CD4-positive, alpha-beta T cell treated with Interleukin-12 subunit alpha and Interleukin-12 subunit beta, for 1 hour (primary cell): ENCODE measurements around the gene MRPL44.
"Not testable (repeated sequence)": the region's sequence is repeated elsewhere in the genome, so short reads cannot be mapped to it uniquely, and the experiment has no call there.

Experiments
- DNase-seq: peaks from one replicate; pipeline ENCODE4 v3.0.0-alpha.2; 2020

MRPL44 gene

DNA sequence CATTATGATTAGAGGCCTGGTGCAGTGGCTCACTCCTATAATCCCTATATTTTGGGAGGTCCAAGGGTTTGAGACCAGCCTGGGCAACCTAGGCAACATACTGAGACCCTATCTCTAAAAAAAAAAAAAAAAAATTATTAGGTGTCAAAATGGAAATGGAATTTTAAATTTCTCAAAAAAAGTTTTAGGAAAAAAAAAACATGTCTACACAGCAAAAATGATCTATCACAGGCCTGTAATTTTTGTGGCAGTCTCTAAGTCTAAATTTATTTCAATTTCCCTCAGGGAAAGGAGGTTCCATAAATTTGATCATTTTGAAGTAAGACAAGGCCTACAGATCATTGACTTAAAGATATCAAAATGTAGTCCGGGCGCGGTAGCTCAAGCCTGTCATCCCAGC lies 16.3 kb downstream of the MRPL44 start:
- DNase-seq = no peak

DNA sequence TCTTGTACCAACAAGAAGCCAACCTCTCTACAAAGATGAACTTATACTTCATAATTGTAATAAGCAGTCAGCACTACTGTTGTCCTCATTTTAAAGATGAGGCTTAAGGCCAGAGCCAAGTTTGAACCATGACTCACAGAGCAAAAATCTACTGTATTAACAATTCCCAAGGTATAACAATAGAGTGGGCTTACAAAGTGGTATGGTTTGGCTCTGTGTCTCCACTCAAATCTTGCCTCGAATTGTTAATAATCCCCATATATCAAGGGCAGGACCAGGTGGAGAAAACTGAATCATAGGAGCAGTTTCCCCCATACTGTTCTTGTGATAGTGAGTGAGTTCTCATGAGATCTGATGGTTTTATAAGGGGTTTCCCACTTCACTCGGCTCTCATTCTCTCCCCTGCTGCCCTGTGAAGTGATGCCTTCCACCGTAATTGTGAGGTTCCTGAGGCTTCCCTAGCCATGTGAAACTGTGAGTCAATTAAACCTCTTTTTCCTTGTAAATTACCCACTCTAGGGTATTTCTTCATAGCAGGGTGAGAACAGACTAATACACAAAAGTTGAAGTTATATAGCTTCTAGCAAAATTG lies 19.5 kb downstream of the MRPL44 start:
- no peak for DNase-seq

DNA sequence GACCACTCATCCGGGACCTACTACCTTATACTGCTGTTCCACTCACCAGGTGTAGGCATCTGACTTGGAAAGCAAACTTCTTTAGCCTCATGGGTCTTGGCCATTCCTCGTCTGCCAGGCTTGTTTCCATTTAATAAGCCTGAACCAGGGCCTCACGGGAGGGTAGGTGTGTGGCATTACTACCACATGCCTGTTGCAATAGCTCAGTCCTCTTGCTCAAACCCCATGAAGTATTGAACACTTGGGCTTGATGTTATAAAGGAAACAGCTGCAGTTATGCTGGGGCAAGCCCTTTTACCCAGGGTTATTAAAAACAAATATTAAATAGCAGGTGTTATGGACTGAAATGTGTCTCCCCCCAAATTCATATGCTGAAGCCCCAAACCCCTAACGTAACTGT lies 21.2 kb downstream of the MRPL44 start:
- no peak for DNase-seq

DNA sequence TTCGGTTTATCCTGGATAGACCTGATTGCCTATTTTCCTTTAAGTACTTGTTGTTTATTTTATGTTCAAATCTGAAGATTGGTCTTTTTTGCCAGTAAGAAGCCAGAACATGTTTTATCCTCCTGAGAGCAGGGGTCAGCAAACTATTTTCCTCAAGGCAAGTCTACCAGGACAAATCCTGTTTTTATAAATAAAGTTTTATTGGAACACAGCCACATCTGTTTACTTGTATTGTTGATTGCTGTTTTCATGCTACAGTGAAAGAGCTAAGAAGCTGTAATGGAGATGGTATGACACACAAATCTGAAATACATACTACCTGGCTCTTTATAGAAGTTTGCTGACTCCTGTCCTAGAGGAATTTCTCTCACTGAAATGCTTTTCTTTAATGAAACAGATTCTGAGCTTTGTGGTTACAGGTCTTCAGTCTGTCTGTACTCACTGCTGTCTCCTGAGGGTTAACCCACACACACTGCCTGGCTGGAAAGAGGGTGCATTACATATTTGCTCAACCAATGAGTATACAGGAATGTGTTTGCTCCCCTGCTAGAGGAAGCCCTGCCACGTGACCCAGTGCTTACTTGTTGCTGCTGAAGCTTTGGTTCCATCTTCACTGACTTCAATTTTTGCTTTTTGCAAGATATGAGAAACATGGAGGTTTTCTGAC lies 22.6 kb downstream of the MRPL44 start:
- DNase-seq = no peak

DNA sequence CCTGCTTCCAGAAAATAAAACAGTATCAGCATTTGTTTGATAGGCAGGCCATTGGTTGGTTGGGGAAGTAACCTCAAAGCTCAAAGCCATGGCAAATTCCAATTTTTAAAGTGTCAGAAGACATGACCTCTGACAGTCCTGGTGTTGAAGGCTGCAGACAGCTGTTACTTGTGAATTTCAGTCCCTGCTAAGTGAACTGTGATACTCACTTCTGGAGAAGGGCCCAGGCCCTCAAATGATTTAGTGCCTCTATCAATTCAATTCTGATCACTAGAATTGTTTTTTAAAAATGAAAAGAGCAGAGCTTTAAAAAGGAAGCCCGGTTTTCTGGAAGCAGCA lies 23.1 kb downstream of the MRPL44 start:
- no peak for DNase-seq

DNA sequence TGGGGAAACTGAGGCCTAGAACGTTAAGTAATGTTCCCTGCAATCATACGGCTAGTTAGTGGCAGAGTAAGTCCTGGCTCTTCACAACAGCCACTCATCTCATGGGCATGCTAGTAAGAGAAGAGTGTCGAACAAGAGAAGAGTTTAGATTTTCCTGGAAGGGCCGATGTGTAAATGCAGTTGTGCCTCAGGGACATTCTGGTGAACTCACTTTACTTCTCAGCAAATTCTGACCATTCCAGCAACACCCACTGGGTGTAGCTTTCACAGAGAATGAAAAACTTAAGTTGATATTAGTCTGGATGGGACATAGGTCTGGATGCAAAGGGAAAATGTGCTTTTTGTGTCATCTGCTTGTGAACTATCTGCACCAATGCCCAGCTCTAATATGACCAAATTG lies 23.5 kb downstream of the MRPL44 start:
- no peak for DNase-seq

DNA sequence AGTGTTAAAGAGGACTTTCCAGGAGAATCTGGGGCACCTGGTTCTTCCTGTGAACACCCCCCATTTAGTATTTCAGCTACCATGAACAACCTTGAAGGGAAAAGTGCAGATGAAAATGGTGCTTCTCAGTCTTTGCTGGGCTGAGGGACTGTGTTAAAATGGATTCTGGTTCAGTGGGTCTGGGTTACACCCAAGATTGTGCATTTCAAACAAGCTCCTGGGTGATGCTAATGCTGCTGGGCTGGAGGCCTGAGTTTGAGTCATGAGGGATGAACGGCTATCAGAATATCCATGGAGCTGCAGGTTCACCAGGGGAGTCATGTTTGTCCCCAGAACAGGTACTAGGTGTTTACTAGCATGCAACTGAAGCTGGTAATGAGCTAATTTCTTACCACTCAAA lies 24.0 kb downstream of the MRPL44 start:
- no peak for DNase-seq

DNA sequence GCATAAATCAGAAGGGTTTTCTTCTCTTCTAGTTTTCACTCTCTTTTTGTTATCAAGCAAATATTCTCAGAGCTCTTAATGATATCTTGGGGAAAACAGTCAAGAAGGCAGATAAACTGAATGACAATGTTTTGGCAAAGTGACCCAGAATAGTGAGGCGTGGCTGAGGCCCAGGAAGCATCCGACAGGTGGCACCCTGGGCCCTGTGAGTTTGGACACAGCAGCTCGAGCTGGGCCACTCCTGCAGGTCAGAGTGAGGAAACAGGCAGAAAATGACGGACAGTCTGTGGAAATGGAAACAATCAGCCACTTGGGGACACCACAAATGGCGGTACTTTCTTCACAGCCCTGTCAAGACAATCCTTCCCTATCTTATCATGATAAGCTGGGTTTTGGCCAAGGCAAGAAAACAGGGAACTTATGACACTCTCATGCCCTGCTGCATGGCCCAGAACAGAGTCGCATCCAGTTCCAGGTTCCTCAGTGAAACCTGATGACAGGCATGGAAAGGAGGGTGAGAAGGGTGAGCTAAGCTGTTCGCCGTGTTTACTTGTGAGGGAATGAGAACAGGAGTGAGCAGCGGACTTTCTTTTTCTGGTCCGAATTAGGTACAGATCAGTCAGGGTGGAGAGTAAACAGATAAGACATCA lies 32.1 kb downstream of the MRPL44 start:
- DNase-seq = no peak

DNA sequence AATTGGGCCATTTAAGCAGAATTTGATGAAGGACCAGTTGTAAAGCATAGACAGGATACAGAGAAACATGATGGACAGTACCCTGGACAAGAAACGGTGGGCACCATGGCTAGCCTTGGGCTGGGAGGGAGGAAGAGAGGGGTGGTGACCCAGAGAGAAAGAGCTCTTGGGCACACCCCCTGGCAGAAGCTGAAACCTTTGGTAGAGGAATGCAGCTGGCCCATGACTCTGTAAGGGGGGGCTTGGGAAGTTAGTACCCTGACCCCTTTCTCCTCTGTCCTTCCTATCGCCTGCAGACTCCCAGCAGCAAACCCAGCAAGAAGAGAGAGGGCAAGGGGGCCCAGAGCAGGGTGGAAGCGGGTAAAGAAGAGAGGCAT lies 32.6 kb downstream of the MRPL44 start:
- no peak for DNase-seq

DNA sequence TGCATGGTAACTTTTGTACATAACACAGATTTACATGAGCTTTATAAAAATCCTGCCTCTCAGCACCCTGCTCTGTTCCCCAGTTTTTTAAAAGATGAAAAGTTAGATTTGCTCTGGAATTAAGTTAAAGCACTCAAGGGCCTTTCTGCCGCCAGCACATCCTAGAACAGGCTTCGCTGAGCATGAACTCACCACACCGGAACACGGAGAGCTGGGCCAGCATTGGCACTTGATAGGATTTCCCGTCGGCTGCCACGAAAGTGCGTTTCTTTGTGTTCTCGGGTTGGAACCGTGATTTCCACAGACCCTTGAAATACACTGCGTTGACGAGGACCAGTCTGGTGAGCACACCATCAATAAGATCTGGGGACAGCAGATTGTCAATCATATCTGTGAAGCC lies 34.3 kb downstream of the MRPL44 start:
- no peak for DNase-seq

DNA sequence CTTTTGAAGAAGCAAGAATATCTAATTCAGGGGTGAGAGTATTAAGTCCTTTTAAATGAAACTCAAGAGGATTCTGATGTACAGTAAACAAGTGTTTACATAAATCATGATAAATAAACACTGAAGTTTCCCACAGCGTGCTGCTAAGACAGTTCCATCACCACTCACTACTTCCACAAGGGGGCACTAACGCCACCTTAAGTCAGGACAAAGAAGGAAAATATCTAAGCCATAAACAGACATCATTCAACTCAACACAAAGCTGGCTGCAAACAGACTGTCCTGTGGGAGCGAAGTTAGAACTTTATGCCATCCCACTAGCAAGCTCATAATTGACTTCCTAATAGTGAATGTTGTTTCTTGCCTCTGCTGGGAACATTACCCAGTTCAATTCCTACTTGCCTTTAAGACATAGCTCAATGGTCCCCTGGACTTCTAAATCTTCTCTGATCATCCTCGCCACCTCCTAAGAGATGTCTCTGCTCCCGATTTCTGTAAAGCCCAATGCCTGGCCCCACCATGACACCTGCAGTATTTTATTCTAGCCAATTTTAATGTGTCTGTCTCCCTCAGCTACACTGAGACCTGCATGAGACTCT lies 36.5 kb downstream of the MRPL44 start:
- DNase-seq = peak; percentile 62

DNA sequence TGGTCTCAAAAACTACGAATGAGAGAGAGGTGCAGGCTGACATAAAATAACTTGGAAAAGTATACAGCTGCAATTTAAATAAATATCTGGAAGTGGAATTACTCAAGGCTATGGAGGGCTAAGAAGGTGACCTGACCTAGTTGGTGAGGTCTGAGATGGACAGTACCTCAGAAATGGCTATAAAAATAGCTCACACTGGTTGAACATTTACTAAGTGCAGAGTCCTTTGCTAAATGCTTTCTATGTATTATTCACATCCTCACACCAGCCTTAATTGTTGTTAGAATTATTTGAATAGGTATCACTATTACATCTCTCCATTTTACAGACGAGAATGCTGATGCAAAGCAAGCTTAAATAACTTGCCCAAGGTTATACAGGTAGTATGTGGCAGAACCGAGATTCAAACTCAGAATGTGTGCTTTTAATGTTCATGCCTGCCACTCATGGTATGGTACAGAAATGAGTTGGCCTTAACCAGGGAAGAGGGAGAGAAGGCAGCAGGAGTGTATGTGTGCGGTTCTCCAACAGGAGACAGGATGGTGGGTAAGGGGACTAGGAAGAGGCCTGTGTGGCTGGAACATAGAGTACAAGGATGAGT lies 37.4 kb downstream of the MRPL44 start:
- DNase-seq = no peak

DNA sequence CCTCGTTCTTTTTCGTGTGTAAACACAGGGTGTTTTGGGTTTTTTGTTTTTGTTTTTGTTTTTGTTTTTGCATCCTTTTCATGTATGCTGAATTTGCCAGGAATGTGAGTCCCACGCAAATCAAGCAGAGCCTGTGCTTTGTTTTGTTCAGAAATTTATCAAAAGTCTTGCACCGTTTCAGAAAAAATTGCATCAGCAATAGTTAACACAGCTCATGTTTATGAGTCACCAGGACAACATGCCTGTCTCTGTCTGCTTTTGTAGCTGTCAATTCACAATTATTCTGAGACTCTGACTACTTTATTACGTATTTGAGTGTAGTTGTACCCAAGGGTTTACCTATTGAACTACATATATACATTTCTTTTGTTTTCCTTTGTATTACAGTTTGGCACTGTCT lies 38.3 kb downstream of the MRPL44 start:
- no peak for DNase-seq

DNA sequence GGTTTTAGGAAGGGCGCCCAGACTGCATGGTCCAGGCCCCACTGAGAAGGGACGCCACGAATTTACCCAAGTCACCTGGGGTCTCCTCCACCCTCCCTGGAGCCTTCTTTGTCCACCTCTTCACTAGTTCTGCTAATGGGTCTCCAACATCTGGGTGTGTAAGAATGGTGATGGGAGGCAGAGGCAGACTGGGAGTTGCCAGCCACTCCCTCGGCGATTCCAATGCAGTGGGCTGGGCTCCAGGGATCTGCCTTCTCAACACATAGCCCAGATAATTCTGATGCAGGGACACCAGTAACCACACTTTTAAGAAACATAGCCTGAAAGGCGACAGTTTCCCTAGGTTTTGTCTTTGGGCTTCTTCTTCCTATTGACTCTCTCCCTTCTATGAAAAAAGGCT lies 39.1 kb downstream of the MRPL44 start:
- DNase-seq = no peak

DNA sequence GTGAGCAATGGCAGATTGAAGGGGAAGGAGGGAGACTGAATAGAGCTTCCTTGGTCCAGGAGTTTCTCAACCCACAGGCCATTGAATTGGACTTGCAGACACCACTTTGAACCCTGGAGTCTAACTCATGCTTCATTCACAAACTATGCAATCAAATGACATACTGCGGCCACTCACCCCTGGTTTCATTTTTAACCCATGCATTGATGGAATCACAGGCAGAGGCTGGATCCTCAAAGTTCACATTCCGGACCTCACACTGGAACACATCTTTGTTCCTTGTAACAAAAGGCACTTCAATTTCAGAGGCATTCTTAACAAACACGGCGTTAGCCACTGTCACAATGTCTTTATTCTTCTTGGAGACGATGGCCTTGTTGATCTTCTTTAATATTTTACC lies 40.7 kb downstream of the MRPL44 start:
- DNase-seq = no peak

DNA sequence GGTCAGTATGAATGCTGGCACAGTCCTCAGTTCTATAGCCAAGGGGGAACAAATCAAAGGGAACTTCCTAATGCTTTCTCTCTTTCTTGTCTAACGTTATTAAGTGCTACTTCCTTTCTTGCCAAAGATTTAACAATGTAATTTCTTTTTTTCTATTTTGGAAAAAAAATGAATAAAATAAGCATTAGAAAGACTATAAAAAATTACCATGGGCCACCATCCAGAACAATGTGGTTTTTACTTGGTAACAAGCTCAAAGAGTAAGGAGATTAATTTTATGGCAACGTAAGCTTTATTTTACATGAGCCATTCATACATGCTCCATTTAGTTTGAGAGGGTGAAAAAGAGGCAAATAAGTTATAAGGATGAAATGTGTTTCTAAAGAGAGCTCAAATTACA lies 41.7 kb downstream of the MRPL44 start:
- no peak for DNase-seq

DNA sequence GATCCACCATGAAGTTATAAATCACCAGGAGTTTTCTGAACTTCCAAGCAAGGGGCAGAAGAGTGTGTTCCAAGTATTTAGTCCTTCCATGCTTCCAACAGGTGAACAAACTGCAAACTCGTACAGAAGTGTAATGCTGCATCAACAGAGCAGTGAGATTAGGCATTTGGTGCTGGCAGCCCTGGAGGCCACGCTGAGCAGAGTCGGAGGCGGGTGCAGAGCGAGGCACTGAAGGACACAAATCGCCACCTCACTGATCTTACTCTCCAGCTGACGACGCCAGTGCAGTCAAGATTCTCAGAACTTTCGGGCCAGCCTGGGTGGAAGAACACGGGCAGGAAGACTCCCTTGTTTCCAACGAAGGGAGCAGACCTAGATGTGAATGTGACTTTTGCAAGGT lies 42.6 kb downstream of the MRPL44 start:
- no peak for DNase-seq

DNA sequence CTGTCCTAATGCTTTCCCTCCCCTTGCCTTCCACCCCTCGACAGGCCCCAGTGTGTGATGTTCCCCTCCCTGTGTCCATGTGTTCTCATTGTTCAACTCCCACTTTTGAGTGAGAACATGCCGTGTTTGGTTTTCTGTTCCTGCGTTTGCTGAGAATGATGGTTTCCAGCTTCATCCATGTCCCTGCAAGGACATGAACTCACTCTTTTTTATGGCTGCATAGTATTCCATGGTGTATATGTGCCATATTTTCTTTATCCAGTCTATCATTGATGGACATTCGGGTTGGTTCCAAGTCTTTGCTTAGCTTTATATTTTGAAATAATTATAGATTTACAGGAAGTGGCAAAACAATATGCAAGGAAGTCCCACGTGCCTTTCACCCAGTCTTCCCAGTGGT lies 43.4 kb downstream of the MRPL44 start:
- DNase-seq = not testable (repeated sequence)

DNA sequence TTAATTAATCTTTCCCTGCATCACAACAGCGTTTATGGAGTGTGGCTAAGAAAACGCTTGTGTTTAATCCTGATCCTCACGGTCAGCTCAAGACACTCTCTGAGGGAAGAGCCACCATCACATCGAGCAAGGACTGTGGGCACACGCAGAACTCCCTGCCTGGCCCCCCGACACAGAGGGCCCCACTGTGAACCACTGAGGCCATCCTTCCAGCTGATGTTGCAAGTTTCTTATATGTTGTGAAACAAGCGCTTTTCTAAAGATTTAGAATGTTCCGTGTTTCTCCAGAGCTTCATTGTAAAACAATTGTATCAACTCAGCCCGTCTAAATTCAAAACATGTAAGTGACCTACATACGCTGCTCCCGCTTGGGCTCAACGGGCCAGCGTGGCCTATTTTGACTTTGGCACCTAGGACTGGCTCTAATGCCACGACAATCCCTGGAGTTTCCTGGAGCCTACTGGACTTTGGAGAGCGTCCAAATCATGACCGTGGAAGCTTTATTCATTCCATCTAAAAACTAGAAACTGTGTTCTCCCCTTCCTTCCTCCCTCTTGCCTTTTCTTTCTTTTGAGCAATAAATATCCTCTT lies 46.9 kb downstream of the MRPL44 start:
- no peak for DNase-seq

DNA sequence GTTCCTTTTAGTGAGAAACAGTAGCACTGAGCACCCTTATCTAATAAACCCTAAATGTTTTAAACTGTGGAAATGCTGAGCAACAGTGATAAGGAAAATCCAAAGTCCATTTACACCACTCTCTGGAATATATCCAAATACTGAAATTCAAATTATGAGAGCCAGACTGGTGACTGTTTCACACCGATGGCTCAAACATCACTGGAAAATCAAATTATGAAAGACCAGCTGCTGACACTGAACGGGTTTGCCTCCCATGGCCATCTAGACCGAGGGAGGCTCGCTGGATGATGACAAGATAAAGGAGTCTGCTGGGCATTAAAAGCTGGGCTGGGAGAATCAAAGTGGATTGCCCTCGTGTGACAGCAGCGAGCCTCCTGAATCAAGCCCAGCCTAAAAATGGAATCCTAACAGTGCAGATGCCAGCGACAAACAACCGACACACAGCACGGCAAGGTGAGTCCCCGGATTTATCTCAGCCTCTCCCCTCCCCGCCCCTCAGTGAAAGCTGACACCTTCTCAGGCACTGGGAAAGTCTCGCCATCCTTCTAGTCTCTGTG lies 51.5 kb downstream of the MRPL44 start:
- no peak for DNase-seq

DNA sequence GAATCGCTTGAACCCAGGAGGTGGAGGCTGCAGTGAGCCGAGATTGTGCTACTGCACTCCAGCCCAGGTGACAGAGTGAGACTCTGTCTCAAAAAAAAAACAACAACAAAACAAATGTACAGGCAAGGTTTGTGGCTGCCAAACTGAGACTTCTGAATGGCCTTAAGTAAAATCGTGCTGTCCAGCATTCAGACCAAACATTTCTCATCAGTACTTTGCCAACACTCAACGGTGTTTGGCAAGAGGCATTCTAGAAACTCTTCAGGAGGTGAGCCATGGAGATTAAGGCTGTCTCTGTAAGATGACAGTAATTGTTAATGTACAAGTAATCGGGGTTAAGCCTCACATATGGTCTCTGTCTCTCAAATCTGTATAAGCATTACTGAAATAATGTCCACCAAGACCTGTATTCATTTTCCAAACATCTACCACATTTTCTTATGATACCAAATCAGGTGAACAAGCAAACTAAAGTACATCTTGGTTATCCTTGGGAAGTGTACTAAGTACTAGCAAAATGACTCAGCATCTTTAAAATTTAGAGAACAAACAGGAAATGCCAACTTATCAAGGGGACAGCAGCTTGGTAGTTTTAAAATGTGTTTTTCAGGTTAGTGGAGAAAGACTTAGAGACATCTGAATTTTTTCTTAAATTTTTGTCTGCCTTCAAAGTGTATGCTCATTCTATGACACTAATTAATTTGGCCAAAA lies 52.5 kb downstream of the MRPL44 start:
- no peak for DNase-seq

DNA sequence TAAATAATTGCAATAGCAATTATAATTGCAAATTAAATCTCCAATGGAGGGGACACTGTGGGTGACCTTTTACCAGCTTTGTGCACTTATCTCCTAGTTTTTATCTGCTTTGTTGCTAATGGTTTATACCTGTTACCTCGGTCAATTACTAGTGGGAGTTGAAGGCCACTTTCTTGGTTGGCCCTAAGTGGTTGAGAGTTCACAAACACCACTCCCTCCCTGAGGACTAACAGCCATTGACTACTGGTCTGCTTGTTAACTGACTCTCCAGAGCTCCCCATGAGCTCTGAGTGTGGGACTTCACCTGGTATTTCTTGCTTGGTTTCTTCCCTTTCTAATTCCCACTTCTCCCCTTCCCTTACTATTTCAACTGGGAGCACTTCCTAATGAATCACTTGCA lies 54.6 kb downstream of the MRPL44 start:
- no peak for DNase-seq

DNA sequence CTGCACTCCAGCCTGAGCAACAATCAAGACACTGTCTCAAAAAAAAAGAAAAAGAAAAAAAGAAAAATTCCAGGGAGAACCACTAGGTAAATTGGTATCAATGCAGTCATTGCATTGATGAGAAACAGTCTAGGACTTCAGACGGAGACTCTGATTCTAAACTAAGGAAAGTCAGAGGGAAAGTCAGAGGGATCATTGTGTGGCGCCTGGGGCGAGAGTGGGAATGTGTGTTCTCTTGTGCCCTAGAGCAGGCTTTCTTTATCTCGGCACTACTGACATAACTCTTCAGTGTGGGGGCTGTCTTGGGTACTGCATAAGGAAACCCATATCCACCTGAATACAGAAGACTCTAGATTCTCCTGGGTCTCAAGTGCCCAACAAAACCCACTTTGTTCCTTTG lies 57.1 kb downstream of the MRPL44 start:
- no peak for DNase-seq
